ENCODE results near the gene CHAC1. TPM values are rescaled to one million over a fixed set of nuclear protein-coding genes. Genes with fewer than 3 reads are reported as not detected.

CHAC1 gene, protein sequence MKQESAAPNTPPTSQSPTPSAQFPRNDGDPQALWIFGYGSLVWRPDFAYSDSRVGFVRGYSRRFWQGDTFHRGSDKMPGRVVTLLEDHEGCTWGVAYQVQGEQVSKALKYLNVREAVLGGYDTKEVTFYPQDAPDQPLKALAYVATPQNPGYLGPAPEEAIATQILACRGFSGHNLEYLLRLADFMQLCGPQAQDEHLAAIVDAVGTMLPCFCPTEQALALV
- total RNA-seq (2022; extraction: Qiagen RNA extraction), result 4.4 to 8.2 TPM (median 6.1 TPM) in 5 replicates

DNA sequence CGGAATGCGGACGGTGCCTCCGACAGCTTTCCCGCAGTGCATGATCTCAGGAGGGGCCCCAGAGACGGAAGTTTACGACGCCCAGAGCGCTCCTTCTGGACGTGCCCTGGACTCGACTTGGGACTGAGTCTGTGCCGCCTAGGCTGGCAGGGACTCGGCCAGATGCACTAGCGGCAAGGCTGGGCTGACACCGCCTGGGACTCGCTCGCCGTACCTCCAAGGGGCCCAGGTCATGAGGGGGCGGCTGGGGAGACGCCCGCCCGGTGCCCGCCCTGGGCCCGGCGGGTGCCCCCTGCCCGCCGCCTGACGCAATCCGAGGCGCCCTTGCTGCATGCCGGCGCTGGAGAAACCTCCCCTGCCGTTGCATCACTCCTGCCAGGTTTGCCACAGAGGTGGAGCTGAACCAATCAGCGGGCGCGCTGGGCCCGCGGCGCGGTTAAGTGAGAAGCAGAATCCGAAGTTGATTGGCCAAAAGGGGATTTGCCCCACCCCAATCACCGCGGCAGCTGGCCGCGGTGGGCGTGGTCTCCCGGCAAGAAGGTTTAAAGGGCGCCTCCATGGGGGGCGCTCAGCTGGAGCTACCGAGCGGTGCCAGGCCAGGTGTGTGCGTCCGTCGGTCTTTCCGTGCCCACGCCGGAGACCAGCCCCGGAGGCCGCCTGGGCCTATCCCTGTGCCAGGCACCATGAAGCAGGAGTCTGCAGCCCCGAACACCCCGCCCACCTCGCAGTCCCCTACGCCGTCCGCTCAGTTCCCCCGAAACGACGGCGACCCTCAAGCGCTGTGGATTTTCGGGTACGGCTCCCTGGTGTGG is at the start of gene CHAC1:
CHAC1 (plus strand) TSS at position 571 of the 812 bp plus-strand sequence; CDS start at position 684, 113 bp downstream.

DNA sequence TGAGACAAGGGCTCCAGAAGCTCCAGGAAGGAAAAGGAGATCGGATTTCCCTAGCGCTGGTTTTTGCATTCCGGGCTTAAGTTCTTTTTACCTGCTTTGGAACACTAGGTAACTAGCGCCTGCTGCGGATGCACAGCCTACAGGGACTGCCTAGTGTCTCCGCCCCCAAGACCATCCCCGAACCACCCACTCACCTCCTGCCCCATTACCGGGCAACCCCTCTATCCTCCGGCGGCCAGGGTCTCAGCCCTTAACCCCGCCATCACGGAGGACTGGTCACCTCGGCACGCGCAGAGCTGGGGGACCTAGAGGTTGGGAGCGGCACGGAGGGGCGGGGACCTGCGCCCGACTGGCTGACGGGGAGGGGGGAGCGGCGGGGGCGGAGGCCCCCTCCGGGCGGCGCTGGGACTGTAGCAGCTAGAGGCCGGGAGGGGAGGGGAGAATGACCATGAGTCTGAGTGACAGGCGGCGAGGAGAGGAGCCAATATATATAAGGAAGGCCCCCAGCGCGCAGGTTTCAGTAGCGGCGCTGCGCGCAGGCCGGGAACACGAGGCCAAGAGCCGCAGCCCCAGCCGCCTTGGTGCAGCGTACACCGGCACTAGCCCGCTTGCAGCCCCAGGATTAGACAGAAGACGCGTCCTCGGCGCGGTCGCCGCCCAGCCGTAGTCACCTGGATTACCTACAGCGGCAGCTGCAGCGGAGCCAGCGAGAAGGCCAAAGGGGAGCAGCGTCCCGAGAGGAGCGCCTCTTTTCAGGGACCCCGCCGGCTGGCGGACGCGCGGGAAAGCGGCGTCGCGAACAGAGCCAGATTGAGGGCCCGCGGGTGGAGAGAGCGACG is 24.2 kb upstream of the CHAC1 start, which contains the start of gene DLL4:
DLL4 (plus strand) TSS at position 520 of the 839 bp plus-strand sequence. CDS start 329 bp downstream, outside the sequence.

Other genes starting within 250 kb of the CHAC1 start
- gene RMDN3, start 198.2 kb upstream of the CHAC1 start, total RNA-seq (2022; extraction: Qiagen RNA extraction), result 21.8 to 22.8 TPM (median 22.2 TPM) in 5 replicates
- gene GCHFR, start 189.4 kb upstream of the CHAC1 start, total RNA-seq (2022; extraction: Qiagen RNA extraction), result 6.7 to 8.7 TPM (median 7.4 TPM) in 5 replicates
- 0.07 TPM in 3 of 5 replicates, not detected in the others for gene C15orf62, start 183.5 kb upstream of the CHAC1 start, total RNA-seq (2022; extraction: Qiagen RNA extraction)
- 13.9 to 19.2 TPM (median 17.3 TPM) in 5 replicates for gene ZFYVE19, start 146.4 kb upstream of the CHAC1 start, total RNA-seq (2022; extraction: Qiagen RNA extraction)
- gene DNAJC17, start 146.0 kb upstream of the CHAC1 start, total RNA-seq (2022; extraction: Qiagen RNA extraction), result 18.5 to 28.4 TPM (median 24.0 TPM) in 5 replicates
- gene PPP1R14D, start 124.8 kb upstream of the CHAC1 start, total RNA-seq (2022; extraction: Qiagen RNA extraction), result 0.20 to 0.33 TPM in 2 of 5 replicates, not detected in the others
- gene SPINT1, start 109.4 kb upstream of the CHAC1 start, total RNA-seq (2022; extraction: Qiagen RNA extraction), result 0.59 to 1.2 TPM (median 0.91 TPM) in 5 replicates
- 4.2 to 5.8 TPM (median 4.8 TPM) in 5 replicates for gene RHOV, start 79.2 kb upstream of the CHAC1 start, total RNA-seq (2022; extraction: Qiagen RNA extraction)
- 18.7 to 25.6 TPM (median 23.9 TPM) in 5 replicates for gene VPS18, start 59.0 kb upstream of the CHAC1 start, total RNA-seq (2022; extraction: Qiagen RNA extraction)
- 1.1 to 2.0 TPM (median 1.8 TPM) in 5 replicates for gene DLL4, start 24.1 kb upstream of the CHAC1 start, total RNA-seq (2022; extraction: Qiagen RNA extraction)
- gene INO80, start 162.8 kb downstream of the CHAC1 start, total RNA-seq (2022; extraction: Qiagen RNA extraction), result 12.2 to 15.4 TPM (median 12.3 TPM) in 5 replicates

All from A549 treated with Mapracorat at 1 μM for 4 hours (cell line).